H1 (cell line): ENCODE measurements around the gene WFIKKN1. TPM values are rescaled to one million over a fixed set of nuclear protein-coding genes. Genes with fewer than 3 reads are reported as not detected.

Experiments
- BACH1 ChIP-seq: IDR thresholded peaks from 2 replicates; pipeline ENCODE4 v1.6.1; 2012; ENCODE audit warnings: low read length, improper control_type of control experiment
- POLR2AphosphoS5 ChIP-seq: IDR thresholded peaks from 2 replicates; pipeline ENCODE4 v1.6.1; 2011; ENCODE audit warnings: low read depth, low read length
- RBBP5 ChIP-seq: IDR thresholded peaks from 2 replicates; pipeline ENCODE4 v1.7.1; 2012; ENCODE audit warnings: low read depth, mild to moderate bottlenecking, inconsistent platforms, low read length, moderate library complexity, borderline replicate concordance
- TBP ChIP-seq: IDR thresholded peaks from 2 replicates; pipeline ENCODE4 v1.6.1; 2011; ENCODE audit warnings: low read depth, low read length, improper control_type of control experiment
- polyA plus RNA-seq, 7 experiments: library from polyadenylated mRNA; depleted of rRNA in 3 of 7; stranded (reverse) in 5 of 7; unstranded in 2 of 7; fragments of >200 nt in 5 of 7; fragments of 200-250 nt in 2 of 7; gene quantifications; 1 replicate in 5 of 7; 2 replicates in 1 of 7; 4 replicates in 1 of 7; pipeline versions ENCODE4 v1.2.1 to v1.2.3, GENCODE V29; 2011 to 2013; ENCODE audit warnings: missing spikeins in 2 of 7, mixed read lengths in 2 of 7
- total RNA-seq: library from RNA; stranded (reverse); fragmentation: NEBNext Ultra II Directional; extraction: Animal tissue kit (Norgen Biotek cat#: 25700); gene quantifications from 2 replicates; pipeline ENCODE4 v1.2.1, GENCODE V29; 2021

WFIKKN1 gene
- total and polyA plus RNA-seq, 2 of the 8 experiments (the other 6 are each of a cell fraction or from before 2014, with no cell fraction given): 11.4 to 15.8 TPM

DNA sequence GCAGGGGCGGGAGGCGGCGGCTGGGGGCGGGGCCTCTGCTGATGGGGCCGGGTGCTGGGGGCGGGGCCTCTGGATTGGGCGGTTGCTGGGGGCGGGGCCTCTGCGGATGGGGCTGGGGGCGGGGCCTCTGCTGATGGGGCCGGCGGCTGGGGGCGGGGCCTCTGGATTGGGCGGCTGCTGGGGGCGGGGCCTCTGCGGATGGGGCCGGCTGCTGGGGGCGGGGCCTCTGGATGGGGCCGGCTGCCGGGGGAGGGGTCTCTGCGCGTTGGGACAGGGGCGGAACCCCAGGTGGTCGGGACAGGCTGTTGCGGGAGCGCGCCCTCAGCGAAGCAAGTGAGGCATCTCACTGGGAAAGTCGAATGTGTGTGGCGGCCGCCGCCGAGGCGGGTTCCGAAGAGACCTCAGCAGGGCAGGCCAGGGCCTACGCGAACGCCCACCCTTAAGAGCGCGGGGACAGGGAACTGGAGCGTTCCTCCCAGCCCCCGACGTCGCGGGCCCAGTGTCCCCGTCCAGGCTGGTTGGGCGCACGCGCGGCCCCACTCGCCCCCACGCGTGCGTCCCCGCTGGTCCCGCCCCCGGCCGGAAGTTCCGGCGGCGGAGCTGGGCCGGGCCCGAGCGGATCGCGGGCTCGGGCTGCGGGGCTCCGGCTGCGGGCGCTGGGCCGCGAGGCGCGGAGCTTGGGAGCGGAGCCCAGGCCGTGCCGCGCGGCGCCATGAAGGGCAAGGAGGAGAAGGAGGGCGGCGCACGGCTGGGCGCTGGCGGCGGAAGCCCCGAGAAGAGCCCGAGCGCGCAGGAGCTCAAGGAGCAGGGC is 49.2 kb downstream of the WFIKKN1 start, which contains the start of gene STUB1 (continued):
- TF ChIP-seq BACH1: peak; percentile 59; the same call in 1 of the 2 replicates
- TF ChIP-seq RBBP5: peak; percentile 87; the same call in 1 of the 2 replicates
- TF ChIP-seq TBP: peak; percentile 51; the same call in 1 of the 2 replicates
- TF ChIP-seq POLR2AphosphoS5: 0 out of 2 replicates have a peak, but pooled peaks have one; percentile 15
